AG20443 (cell line): Measurements from ENCODE around the gene SMURF1.
A peak's percentile ranks its signal among the peaks of the same experiment; 100 is the strongest.
"Not testable (repeated sequence)": the region's sequence is repeated elsewhere in the genome, so short reads cannot be mapped to it uniquely, and the experiment has no call there.

Experiments used
- DNase-seq: peaks from one replicate; pipeline ENCODE4 v3.0.0; 2012; ENCODE audit warnings: low spot score, mixed read lengths

SMURF1 gene

DNA sequence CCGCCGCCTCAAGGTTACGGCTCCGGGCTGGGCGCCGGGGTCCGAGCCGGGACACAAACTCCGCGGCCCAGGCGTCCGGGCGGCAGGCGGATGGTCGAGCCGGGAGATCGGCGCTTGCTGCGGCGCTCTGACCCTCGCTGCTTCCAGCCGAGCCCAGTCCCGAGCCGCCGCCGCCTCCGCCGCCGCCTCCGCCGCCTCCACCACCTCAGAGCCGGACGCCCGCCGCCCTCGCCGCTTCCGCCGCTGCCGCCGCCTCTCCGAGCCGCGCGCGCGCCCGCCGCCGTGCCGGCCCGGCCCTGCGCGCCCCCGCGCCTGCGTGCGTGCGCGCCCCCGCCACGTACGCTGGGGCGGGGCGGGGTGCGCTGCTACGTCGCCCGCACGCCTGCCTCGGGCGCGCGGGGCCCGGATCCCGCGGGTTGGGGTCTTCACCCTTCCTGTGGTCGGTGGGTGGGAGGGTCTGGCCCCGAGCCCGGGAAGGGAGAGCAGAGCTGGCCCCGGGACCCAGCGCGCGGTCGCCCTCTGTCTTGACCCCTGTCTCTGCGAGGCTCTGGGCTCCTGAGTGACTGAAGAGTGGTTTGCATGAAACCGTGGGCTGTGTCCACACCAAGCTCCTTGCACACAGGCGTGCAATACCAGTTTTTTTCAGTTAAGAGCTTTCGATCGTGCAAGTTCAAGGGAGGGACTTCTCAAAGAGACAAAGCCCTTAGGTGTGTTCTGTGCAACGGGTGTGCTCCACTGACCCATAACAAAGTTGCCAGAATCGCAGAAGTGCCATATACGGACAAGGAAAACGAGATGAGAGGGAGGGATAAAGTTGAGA, at the start of gene SMURF1:
Gene SMURF1, minus strand, starts transcription at position 256 of the 820 bp plus-strand sequence. CDS start 328 bp downstream, outside the sequence.
- peak; percentile 93 for DNase-seq

DNA sequence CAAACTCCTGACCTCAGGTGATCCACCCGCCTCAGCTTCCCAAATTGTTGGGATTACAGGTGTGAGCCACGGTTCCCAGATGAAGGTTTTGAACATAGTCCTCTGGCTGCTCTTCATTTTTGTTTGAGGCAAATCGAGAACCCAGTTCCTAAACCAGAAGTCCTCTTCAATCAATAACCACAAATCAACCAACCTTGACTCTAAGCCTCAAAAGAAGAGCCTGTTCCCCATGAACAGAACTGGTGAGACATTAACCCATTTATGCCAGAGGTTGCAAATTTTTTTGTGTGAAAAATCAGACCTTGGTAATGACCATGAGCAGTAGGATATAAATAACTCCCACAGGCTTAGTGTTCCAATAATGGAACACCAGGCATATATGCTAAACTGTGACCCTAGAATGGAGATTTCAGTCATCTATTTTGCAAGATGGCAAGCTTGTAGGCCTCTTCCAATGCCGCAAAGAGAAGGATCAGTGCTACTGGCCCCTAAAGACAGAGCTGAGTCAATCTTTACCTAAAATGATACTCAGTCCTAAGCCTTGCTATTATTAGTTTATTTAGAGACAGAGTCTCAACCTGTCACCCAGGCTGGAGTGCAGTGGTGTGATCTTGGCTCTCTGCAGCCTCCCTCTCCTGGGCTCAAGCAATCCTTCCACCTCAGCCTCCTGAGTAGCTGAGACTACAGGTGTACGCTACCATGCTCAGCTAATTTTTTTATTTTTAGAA, 48.1 kb upstream of the SMURF1 start:
- DNase-seq = no peak

DNA sequence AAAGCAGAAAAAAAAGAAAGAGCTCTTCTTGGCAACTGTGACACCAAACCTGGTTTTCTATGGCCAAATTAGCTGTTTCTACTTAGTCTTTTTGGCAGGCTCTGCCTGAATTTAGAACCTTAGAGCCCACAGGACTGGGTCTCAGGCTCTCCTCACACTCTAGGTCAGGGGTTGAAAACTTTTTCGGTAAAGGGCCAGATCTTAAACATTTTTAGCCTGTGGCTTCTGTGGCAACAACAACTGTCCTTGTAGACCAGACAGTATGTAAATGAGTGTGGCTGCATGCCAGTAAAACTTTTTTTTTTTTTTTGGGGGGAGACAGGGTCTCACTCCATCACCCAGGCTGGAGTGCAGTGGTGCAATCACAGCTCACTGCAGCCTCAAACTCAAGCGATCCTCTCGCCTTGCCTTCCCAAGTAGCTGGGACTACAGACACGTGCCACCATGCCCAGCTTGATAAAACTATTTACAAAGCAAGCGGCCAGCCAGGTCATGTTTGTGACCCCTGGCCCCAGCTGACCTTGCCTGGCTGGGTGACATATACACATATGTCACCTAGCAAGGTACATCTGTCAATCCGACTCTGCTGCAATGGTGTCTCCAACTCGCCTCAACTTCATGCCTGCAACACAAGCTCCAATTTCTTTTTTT, 46.6 kb upstream of the SMURF1 start:
- DNase-seq = no peak

DNA sequence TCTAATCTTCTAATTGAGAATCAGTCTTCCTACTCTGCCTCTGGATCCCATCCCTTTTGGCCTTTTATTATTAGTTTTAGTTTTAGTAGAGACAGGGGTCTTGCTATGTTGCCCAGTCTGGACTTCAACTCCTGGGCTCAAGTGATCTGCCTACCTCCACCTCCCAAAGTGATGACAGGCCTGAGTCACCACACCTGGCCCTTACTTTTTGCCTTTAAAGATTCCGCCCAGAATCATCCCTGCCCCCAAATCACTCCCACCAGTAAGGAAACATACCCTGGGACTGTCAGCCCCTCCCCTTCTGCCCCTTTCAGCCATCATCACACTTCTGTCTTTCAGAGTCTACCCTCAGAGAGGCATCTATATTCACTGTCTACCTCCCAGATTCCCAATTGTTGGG, 45.3 kb upstream of the SMURF1 start:
- no peak for DNase-seq

DNA sequence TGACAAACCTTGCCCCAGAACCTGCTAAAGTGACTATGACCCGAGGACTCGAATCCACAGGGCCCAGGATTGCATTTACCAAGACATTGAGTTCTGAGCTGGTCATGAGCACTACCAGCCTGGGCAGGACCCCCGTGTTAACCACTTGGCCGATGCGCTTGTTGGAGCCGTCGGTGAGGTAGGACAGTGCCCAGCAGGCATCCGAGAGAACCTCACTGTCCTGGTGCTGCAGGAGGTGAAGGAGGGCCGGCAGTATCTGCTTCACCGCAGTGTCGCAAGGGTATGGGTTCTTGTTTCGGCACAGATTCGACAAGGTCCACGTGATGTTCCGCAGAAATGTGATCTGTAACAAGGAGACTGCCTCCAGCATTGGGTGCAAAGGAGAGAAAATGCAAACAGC, 44.3 kb upstream of the SMURF1 start:
- no peak for DNase-seq

DNA sequence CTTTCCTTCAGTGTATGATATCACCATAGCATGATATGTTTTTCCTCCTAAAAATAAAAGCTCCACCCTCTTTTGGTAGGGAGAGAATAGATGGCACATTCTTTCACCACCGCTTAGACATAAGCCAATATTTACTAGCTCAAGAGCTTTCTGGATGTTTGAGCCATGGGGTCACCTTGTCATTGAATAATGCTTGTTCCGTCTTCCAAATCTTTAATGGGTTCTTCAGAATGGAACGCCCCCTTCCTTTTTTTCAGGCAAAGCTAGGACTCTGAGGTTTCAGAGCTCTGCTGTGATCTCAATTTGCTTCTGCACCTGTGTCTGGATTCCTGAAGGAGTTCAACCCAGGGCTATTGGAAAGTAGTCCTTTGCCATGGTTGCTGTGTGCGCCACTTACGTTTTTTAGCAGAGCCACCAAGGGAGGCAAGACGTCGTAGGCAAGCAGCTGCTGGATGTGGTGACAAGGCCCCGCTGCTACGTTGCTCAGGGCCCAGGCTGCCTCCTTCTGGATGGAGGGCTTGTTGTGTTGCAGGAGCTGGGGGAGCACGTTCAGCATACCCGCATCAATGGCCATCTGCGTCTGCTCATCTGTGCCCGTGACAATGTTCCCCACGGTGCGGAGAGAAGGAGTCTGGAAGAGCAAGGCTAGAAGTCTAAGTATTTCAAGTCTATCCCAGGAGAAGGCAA, 40.8 kb upstream of the SMURF1 start:
- DNase-seq = no peak

DNA sequence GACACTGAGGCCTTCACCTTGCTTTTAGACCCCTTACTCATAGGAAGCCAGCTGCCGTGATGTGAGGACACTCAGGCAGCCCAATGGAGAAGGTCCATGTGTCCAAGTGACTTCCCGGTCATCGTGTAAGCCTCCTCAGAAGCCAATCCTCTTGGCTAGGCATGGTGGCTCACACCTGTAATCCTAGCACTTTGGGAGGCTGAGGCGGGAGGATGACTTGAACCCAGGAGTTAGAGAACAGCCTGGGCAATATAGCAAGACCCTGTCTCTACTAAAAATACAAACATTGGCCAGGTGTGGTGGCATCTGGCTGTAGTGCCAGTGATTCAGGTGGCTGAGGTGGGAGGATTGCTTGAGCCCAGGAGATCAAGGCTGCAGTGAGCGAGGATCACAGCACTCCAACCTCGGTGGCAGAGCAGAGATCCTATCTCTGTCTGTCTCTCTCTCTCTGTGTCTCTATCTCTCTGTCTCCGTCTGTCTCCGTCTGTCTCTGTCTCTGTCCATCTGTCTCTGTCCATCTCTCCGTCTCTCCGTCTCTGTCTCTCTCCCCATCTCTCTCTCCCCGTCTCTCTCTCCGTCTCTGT, 36.3 kb upstream of the SMURF1 start:
- DNase-seq = no peak

DNA sequence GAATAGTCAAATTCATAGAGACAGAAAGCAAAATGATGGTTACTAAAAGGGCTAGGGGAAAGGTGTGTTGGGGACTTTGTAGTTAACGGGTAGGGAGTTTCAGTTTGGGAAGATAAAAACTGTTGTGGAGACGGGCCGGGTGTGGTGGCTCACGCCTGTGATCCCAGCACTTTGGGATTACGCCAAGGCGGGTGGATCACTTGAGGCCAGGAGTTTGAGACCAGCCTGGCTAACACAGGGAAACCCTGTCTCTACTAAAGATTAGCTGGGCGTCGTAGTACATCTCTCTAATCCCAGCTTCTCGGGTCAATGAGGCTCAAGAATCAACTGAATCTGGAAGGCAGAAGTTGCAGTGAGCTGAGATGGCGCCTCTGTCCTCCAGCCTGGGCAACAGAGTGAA, 33.3 kb upstream of the SMURF1 start:
- no peak for DNase-seq

DNA sequence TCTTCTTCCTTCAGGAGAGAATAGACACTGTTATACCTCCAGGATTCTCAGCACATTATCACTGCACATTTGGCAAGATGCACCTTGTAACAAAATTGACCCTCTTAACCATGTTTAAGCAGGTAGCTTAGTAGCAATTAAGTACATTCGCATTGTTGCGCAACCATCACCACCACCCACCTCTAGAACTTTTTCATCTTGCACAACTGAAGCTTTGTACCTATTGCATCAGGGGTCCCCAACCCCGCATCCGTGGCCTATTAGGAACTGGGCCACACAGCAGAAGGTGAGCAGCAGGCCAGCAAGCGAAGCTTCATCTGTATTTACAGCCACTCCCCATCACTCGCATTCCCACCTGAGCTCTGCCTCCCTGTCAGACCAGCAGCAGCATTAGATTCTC, 29.9 kb upstream of the SMURF1 start:
- DNase-seq = no peak

DNA sequence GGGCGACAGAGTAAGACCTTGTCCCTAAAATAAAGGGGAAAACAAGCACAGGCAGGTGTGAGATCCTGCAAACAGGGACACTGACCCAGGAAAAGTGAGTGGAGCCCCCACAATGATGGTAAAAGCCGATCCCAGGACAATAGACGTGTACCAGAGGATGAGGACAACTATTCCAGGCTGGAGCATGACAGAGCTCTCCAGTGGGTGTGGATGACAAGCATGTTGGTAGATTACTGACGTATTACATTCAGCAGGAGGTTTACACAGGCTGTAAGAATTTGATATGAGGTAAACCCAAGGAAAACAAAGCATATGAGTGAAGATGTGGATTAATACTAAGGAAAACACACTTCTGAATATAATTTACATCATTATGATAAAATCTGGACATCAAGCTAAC, 27.8 kb upstream of the SMURF1 start:
- DNase-seq = peak; percentile 46

DNA sequence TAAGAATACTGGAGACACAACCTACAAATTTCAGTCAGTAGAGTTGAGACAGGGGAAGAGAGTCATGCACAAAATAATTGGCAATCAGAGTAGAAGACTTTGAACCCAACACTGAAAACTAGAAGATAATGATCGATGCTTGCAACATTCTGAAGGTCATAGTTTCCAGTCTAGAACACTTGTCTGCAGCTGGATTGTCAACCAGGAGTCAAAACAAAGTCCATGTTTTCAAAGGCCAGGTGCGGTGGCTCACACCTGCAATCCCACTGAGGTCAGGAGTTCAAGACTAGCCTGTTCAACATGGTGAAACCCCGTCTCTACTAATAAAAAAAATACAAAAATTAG, 26.8 kb upstream of the SMURF1 start:
- DNase-seq = no peak

DNA sequence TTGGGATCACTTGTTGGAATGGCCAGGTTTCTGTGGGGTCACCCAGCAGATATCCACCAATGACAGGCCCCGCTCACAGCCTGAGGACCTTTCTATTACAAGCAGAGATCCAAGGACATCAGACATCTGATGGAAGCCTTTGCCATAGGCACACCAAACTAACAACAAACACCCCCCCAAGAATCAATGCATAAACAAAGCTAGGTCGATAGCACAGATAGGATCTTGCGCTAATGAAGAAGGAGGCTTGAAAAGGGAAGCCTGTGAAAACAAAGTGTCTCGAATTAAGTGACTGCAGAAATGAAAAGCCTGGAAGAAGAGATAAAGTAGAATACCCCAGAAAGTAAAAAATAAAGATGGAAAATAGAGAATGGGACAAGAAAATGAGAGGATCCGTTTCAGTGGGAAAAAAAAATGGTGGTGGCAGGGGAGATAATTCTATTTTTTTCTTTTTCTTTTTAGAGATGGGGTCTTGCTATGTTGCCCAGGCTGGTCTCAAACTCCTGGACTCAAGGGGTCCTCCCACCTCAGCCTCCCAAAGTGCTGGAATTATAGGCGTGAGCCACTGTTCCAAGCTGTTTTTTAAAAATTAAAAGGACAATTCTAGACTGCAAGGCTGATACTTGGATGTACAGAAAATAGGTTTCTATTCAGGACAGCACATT, 26.3 kb upstream of the SMURF1 start:
- DNase-seq = no peak

DNA sequence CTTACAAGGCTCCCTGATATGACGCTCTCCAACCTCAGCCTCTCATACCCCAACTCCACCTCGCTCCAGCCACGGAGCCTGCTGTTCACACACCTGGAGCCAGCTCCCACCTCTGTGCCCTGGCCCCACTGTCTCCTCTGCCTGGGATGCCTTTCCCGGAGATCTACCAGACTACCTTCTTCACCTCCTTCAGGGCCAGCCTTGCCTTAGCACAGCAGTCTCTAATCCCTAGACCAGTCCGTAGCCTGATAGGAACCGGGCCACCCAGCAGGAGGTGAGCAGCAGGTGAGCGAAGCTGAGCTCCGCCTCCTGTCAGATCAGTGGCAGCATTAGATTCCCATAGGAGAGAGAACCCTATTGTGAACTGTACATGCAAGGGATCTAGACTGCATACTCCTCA, 23.2 kb upstream of the SMURF1 start:
- DNase-seq = no peak

DNA sequence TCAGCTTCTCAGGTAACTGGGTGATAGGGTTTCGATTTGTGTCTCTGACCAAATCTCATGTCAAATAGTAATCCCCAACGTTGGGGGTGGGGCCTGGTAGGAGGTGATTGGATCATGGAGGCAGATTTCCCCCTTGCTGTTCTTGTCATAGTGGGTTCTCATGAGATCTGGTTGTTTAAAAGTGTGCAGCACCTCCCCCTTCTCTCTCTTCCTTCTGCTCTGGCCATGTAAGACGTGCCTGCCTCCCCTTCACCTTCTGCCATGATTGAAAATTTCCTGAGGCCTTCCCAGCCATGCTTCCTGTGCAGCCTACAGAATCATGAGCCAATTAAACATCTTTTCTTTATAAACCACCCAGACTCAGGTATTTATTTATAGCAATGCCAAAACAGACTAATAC, 21.9 kb upstream of the SMURF1 start:
- no peak for DNase-seq

DNA sequence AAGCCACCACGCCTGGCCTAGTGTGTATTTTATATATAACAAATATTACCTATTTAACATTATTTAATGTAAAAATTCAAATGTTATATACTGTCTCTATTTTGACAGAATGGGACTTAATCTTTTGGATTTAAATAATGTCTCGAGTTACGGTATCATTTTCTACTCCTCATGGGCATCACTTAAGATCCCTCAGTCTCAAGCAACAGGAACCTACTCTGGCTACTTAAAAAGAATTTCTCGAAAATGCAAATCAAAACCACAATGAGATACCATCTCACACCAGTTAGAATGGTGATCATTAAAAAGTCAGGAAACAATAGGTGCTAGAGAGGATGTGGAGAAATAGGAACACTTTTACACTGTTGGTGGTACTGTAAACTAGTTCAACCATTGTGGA, 19.8 kb upstream of the SMURF1 start:
- not testable (repeated sequence) for DNase-seq

DNA sequence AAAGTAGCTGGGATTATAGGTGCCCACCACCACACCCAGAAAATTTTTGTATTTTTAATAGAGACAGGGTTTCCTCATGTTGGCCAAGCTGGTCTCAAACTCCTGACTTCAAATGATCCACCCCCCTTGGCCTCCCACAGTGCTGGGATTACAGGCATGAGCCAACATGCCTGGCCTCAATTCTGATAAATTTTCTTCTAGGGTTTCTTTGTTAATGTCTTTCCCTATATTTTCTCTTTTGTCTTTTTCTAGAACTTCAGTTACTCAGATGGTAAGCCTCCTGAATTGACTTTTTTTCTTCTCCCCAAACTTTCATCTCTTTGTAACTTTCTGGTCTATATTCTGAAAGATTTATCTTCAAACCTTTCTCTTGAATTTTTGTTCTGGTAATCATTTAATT, 12.7 kb upstream of the SMURF1 start:
- DNase-seq = no peak

DNA sequence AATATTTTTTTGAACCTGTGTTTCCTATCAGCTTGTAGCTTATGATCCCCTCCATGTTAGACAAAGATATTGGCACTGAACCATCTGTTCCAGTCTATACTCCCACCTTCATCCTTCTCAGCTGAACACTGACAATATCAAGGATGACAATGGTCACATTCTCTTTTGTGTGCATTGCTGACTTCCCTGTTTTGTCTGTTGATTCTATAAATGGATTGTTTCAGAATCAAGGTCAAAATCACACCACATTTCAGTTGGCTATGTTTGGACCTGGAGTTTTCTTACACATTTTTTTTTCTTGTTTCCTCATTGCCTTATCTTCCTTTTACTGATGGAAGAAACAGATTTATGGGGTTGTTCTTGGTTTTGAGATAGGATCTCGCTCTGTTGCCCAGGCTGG, 11.3 kb upstream of the SMURF1 start:
- DNase-seq = no peak

DNA sequence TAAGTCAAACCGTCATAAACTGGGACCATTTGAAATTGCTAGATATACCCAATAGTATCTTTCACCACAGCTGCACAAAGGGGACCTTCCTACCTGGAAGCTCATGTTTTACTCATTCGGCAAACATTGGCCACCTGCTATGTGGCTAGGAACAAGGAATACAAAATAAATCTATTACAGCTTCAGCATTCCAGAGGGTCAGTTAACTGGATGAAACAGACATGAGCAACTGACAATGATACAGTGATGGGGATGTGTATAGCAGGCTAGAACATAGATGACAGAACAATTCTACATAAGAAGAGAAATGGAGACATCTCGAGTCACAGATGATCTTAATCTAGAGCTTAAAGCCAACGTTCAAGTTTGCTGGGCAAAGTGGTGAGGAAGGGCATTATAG, 3.1 kb upstream of the SMURF1 start:
- no peak for DNase-seq

DNA sequence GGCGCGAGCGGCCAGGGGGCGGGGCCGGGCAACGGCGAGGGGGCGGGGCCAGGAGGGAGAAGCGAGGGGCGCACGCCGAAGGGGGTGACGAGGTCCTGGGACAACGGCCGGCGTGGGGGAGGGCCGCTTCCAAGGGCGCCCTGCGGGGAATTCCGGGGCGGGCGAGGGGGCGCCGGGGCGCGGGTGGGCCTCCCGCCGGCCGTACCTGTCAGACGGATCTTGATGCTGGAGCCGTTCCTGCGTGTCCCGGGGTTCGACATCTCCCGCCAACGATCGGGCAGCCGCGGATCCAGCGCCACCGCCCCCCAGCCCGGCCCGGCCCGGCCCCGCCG, 421 bp downstream of the SMURF1 start:
- no peak for DNase-seq

DNA sequence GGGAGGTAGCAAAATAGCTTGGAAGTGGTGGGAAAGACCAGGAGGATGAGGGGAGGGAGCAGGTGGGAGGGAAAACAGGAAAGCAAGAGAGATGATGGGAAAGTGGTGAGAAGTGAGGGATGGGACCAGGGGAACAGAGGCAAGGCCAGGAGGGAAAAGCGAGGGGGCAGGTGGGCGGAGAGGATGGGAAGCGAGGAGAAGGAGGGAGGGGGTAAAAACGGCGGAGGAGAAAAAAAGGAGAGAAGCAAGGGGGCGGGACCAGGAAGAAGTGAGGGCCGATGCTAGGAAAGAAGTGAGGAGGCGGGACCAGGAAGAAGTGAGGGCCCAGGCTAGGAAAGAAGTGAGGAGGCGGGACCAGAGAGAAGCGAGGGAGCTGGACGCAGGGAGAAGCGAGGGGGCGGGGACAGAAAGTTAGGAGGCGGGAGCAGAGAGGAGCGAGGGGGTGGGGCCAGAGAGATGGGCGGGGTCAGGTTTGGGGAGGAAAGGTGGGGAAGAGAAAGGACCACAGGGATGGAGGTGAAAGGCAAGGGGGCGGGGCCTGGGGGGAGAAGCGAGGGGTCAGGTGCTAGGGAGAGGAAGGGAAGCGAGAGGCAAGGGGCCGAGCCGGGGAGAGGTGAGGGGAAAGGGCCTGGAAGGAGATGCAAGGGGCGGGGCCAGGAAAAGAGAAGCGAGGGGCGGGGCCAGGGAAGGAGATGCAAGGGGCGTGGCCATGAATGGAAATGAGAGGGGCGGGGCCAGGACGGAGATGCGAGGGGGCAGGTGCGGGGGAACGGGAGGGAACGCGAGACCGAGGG, 984 bp downstream of the SMURF1 start:
- DNase-seq = peak; percentile 93
